PC-9 (cell line): Measurements from ENCODE around the gene SUCO. TPM values are rescaled to one million over a fixed set of nuclear protein-coding genes. Genes with fewer than 3 reads are reported as not detected.
"Not testable (repeated sequence)": the region's sequence is repeated elsewhere in the genome, so short reads cannot be mapped to it uniquely, and the experiment has no call there.

ENCODE experiments used
- BruUV-seq: library from RNA; stranded (reverse); fragments of 400-500 nt; replicated peaks from 2 replicates; lab custom pipeline; 2021; lab: Mats Ljungman, UMichigan
- CTCF ChIA-PET: fragments of 300-600 bp; sonication (Branson Sonifier 250); formaldehyde crosslinking; loops from one replicate; lab custom pipeline; 2022; ENCODE audit warnings: antibody characterized with exemption; lab: Charles Lee
- POLR2A ChIA-PET: fragments of 300-600 bp; sonication (Branson Sonifier 250); formaldehyde crosslinking; loops from one replicate; lab custom pipeline; 2022; ENCODE audit warnings: antibody characterized with exemption; ENCODE audit not compliant: unreplicated experiment; lab: Charles Lee
- DNase-seq, 2 experiments: peaks; one replicate each; pipeline versions ENCODE4 v3.0.0 to v3.0.0-alpha.2; 2015 to 2022; ENCODE audit warnings: mixed read lengths in 1 of 2
- H2AFZ ChIP-seq: fragments of 200-600 bp; sonication (generic); 2 replicates; pipeline ENCODE4 v1.8.1; 2017; ENCODE audit warnings: antibody characterized with exemption
- H3F3A ChIP-seq: fragments of 200-600 bp; sonication (generic); 2 replicates; pipeline ENCODE4 v1.8.1; 2017; ENCODE audit warnings: antibody characterized with exemption, mild to moderate bottlenecking, low read depth; ENCODE audit not compliant: insufficient read depth
- H3K27ac ChIP-seq: fragments of 200-600 bp; sonication (generic); 2 replicates; pipeline ENCODE4 v1.6.1; 2016; ENCODE audit warnings: mixed run types
- H3K27me3 ChIP-seq: fragments of 200-600 bp; sonication (generic); 2 replicates; pipeline ENCODE4 v1.6.1; 2016; ENCODE audit warnings: low read depth, mixed run types; ENCODE audit not compliant: insufficient read depth
- H3K36me3 ChIP-seq: fragments of 200-600 bp; sonication (generic); 2 replicates; pipeline ENCODE4 v1.6.1; 2016; ENCODE audit warnings: low read depth, mixed run types
- H3K4me1 ChIP-seq: fragments of 200-600 bp; sonication (generic); replicated peaks from 2 replicates; pipeline ENCODE4 v1.6.1; 2016; ENCODE audit warnings: mixed run types; ENCODE audit not compliant: insufficient read depth
- H3K4me2 ChIP-seq: fragments of 200-600 bp; sonication (generic); 2 replicates; pipeline ENCODE4 v1.6.1; 2017; ENCODE audit warnings: mixed run types
- H3K4me3 ChIP-seq: fragments of 200-600 bp; sonication (generic); 2 replicates; pipeline ENCODE4 v1.6.1; 2016; ENCODE audit warnings: mixed run types
- H3K79me2 ChIP-seq: fragments of 200-600 bp; sonication (generic); 2 replicates; pipeline ENCODE4 v1.6.1; 2017; ENCODE audit warnings: low read depth, mixed run types
- H3K9me2 ChIP-seq: fragments of 200-600 bp; sonication (generic); 2 replicates; pipeline ENCODE4 v1.8.1; 2017; ENCODE audit warnings: mild to moderate bottlenecking; ENCODE audit not compliant: insufficient read depth
- H3K9me3 ChIP-seq: fragments of 200-600 bp; sonication (generic); 2 replicates; pipeline ENCODE4 v1.8.1; 2016; ENCODE audit warnings: low read depth; ENCODE audit not compliant: insufficient read depth
- H4K20me1 ChIP-seq: fragments of 200-600 bp; sonication (generic); 2 replicates; pipeline ENCODE4 v1.8.1; 2017; ENCODE audit not compliant: insufficient read depth
- CTCF ChIP-seq: fragments of 200-600 bp; sonication (generic); conservative IDR thresholded peaks from 2 replicates; pipeline ENCODE4 v1.6.1; 2017; ENCODE audit warnings: mixed run types, antibody characterized with exemption, mild to moderate bottlenecking, moderate library complexity
- EZH2 ChIP-seq: fragments of 200-600 bp; sonication (generic); IDR thresholded peaks from 2 replicates; pipeline ENCODE4 v1.8.0; 2017; ENCODE audit warnings: antibody characterized with exemption, low read depth
- intact Hi-C: fragments of 100-400 bp; cut with micrococcal nuclease; formaldehyde crosslinking; loops from one replicate; pipeline ENCODE4 v1.10.0; 2022; ENCODE audit not compliant: unreplicated experiment
- total RNA-seq: library from RNA; stranded (reverse); gene quantifications from 2 replicates; pipeline ENCODE4 v1.2.3, GENCODE V29; 2021

SUCO gene
- total RNA-seq, 1 experiment from 2014 or later, result 34.0 TPM

DNA sequence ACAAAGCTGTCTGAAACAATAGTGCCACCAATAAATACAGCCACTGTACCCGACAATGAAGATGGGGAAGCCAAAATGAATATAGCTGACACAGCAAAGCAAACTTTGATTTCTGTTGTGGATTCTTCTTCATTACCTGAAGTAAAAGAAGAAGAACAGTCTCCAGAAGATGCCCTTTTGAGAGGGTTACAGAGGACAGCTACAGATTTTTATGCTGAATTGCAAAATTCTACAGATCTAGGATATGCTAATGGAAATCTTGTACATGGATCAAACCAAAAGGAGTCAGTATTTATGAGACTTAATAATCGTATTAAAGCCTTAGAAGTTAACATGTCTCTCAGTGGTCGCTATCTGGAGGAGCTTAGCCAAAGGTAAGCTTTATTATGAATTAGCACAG is 56.6 kb downstream of the SUCO start:
- Histone ChIP-seq H3K27me3 (no peaks in the 10 kb centered on the region), H3K79me2 (no peaks in the 10 kb centered on the region), H3K4me2 (peak overlapping the region; percentile 73), H3K27ac (peak overlapping the region; percentile 78), H3K9me3 (peaks cover 14% of the 10 kb centered on the region), H3K9me2 (no peaks in the 10 kb centered on the region), H3F3A (peaks cover 32% of the 10 kb centered on the region), H3K4me3 (peak overlapping the region; percentile 35), H2AFZ (no peak overlapping the region), H3K4me1 (peaks cover 44% of the 10 kb centered on the region), H3K36me3 (peaks cover 42% of the 10 kb centered on the region), H4K20me1 (no peaks in the 10 kb centered on the region)
- BruUV-seq, result no TSS peak
- CTCF ChIA-PET, result no interaction called here
- POLR2A ChIA-PET, result interaction anchor here (0.5 to 0.8 kb wide), 2 partner anchors 57 to 798 kb away, joined by 3 to 5 read pairs; partner anchors contain the start of gene SUCO
- TF ChIP-seq EZH2 (no peak), CTCF (no peak)
- no peak for DNase-seq
- intact Hi-C loops, result loop anchor here (2.0 to 5.0 kb wide), 2 partner anchors 48 to 139 kb away; no protein-coding TSS in a partner anchor

DNA sequence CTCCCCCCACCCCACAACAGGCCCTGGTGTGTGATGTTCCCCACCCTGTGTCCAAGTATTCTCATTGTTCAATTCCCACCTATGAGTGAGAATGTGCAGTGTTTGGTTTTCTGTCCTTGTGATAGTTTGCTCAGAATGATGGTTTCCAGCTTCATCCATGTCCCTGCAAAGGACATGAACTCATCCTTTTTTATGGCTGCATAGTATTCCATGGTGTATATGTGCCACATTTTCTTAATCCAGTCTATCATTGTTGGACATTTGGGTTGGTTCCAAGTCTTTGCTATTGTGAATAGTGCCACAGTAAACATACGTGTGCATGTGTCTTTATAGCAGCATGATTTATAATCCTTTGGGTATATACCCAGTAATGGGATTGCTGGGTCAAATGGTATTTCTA is 58.5 kb downstream of the SUCO start:
- H4K20me1 ChIP-seq, H3K9me2 ChIP-seq, CTCF ChIA-PET, H3K4me3 ChIP-seq, H3K27ac ChIP-seq, DNase-seq, H2AFZ ChIP-seq, H3K4me2 ChIP-seq, H3K79me2 ChIP-seq, intact Hi-C loops, POLR2A ChIA-PET, BruUV-seq, H3K27me3 ChIP-seq: not testable (repeated sequence)
- H3K9me3 ChIP-seq, result peaks cover 14% of the 10 kb centered on the region
- H3K4me1 ChIP-seq, result peaks cover 33% of the 10 kb centered on the region
- H3K36me3 ChIP-seq, result peaks cover 47% of the 10 kb centered on the region
- peaks cover 28% of the 10 kb centered on the region for H3F3A ChIP-seq

DNA sequence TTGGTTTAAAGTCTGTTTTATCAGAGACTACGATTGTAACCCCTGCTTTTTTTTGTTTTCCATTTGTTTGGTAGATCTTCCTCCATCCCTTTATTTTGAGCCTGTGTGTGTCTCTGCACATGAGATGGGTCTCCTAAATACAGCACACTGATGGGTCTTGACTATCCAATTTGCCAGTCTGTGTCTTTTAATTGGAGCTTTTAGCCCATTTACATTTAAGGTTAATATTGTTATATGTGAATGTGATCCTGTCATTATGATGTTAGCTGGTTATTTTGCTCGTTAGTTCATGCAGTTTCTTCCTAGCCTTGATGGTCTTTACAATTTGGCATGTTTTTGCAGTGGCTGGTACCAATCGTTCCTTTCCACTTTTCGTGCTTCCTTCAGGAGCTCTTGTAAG is 62.1 kb downstream of the SUCO start:
- H4K20me1 ChIP-seq, H3K27ac ChIP-seq, CTCF ChIA-PET, DNase-seq, H3K4me1 ChIP-seq, H3F3A ChIP-seq, H3K27me3 ChIP-seq, POLR2A ChIA-PET, H3K4me3 ChIP-seq, H3K4me2 ChIP-seq, H3K9me3 ChIP-seq, H3K9me2 ChIP-seq, BruUV-seq, H3K79me2 ChIP-seq, intact Hi-C loops, H2AFZ ChIP-seq: not testable (repeated sequence)
- H3K36me3 ChIP-seq, result peaks cover 29% of the 10 kb centered on the region

- H2AFZ ChIP-seq, H3K27me3 ChIP-seq, BruUV-seq, CTCF ChIA-PET, H3K4me2 ChIP-seq, intact Hi-C loops, H3K4me3 ChIP-seq, DNase-seq, H3K9me2 ChIP-seq, H3K27ac ChIP-seq, H3F3A ChIP-seq, POLR2A ChIA-PET, H3K79me2 ChIP-seq, H3K9me3 ChIP-seq, H4K20me1 ChIP-seq: not testable (repeated sequence)
- H3K4me1 ChIP-seq, result 0 out of 2 replicates have a peak, but pooled peaks cover 12% of the 10 kb centered on the region
- H3K36me3 ChIP-seq, result peaks cover 18% of the 10 kb centered on the region
These were observed 63.8 kb downstream of the SUCO start for GRCh38 chr1:172596782-172597181.
